ENCODE results near the gene HPF1.
"Not testable (repeated sequence)": the region's sequence is repeated elsewhere in the genome, so short reads cannot be mapped to it uniquely, and the experiment has no call there.

Gene HPF1

DNA sequence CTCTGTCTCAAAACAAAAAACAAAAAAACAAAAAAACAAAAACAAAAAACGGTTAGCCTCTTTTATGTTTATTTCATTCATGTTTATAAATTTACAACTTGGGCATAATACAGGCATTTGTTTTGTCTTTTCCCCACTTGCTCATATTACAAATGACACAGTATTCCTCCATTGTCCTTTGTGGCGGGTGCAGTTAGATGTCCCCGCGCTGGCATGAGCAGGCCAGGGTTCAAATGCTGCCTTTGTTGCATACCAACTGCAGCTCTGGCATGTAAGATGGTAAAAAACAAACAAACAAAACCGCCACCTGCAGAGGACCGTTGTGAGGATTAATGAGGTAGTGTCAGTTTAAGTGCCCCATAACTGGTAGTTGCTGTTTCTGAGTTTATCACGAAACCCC, 16.1 kb upstream of the HPF1 start:
- Histone ChIP-seq H3K4me1 (ENCODE audit: control insufficient read depth in 1 of 2, insufficient read depth in 2 of 2, low read length in 2 of 2) (peaks cover 0 to 5% of the 10 kb centered on the region in 2 donors), H3K4me3 (ENCODE audit: low read depth in 1 of 2, low read length in 2 of 2) (no peak overlapping the region), H3K9ac (ENCODE audit: low read depth in 1 of 2, low read length in 2 of 2) (no peak overlapping the region), H3K27ac (ENCODE audit: low read depth, low read length) (no peak overlapping the region), H3K9me3 (ENCODE audit: control insufficient read depth in 1 of 2, low read length in 2 of 2) (no peaks in the 10 kb centered on the region), H3K27me3 (ENCODE audit: control insufficient read depth in 1 of 2, insufficient read depth in 2 of 2, low read length in 2 of 2) (peaks cover 9 to 10% of the 10 kb centered on the region in 2 donors), H3K36me3 (ENCODE audit: control insufficient read depth in 1 of 2, insufficient read depth in 2 of 2, low read length in 2 of 2) (no peaks in the 10 kb centered on the region)

GRCh38 chr4:169771556-169772080, 13.9 kb upstream of the HPF1 start:
- not testable (repeated sequence) for H3K27ac ChIP-seq (ENCODE audit: low read depth, low read length); H3K36me3 ChIP-seq (ENCODE audit: control insufficient read depth in 1 of 2, insufficient read depth in 2 of 2, low read length in 2 of 2); H3K9me3 ChIP-seq (ENCODE audit: control insufficient read depth in 1 of 2, low read length in 2 of 2); H3K4me1 ChIP-seq (ENCODE audit: control insufficient read depth in 1 of 2, insufficient read depth in 2 of 2, low read length in 2 of 2); H3K9ac ChIP-seq (ENCODE audit: low read depth in 1 of 2, low read length in 2 of 2); H3K4me3 ChIP-seq (ENCODE audit: low read depth in 1 of 2, low read length in 2 of 2)
- H3K27me3 ChIP-seq (ENCODE audit: control insufficient read depth in 1 of 2, insufficient read depth in 2 of 2, low read length in 2 of 2): peaks cover 9 to 10% of the 10 kb centered on the region in 2 donors

DNA sequence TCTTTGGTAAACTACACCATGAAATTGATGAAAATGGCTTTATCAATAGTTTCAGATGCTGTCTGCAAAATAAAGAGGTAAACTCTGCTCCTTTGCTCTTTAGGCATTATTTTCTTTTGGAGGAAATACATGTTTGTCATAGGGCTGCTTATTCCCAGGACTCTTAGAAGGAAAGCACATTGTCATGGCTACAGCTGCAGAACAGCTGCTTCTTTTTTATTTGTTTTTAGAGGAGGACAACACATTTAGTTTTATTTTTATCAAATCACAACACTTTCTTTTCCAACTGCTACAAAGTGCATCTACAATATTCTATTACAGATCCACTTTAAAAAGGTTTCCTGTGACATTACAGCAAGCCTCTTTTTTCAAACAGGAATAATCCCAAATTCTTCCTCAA, 12.7 kb upstream of the HPF1 start:
- H3K27ac ChIP-seq (ENCODE audit: low read depth, low read length): no peak overlapping the region
- no peak overlapping the region for H3K9ac ChIP-seq (ENCODE audit: low read depth in 1 of 2, low read length in 2 of 2)
- H3K27me3 ChIP-seq (ENCODE audit: control insufficient read depth in 1 of 2, insufficient read depth in 2 of 2, low read length in 2 of 2): peaks cover 8 to 10% of the 10 kb centered on the region in 2 donors
- no peaks in the 10 kb centered on the region for H3K36me3 ChIP-seq (ENCODE audit: control insufficient read depth in 1 of 2, insufficient read depth in 2 of 2, low read length in 2 of 2)
- no peak overlapping the region for H3K4me3 ChIP-seq (ENCODE audit: low read depth in 1 of 2, low read length in 2 of 2)
- no peaks in the 10 kb centered on the region for H3K9me3 ChIP-seq (ENCODE audit: control insufficient read depth in 1 of 2, low read length in 2 of 2)
- H3K4me1 ChIP-seq (ENCODE audit: control insufficient read depth in 1 of 2, insufficient read depth in 2 of 2, low read length in 2 of 2): peaks cover 0 to 5% of the 10 kb centered on the region in 2 donors

- Histone ChIP-seq H3K27me3 (ENCODE audit: control insufficient read depth in 1 of 2, insufficient read depth in 2 of 2, low read length in 2 of 2) (no peaks in the 10 kb centered on the region), H3K9me3 (ENCODE audit: control insufficient read depth in 1 of 2, low read length in 2 of 2) (no peaks in the 10 kb centered on the region), H3K27ac (ENCODE audit: low read depth, low read length) (no peak overlapping the region), H3K36me3 (ENCODE audit: control insufficient read depth in 1 of 2, insufficient read depth in 2 of 2, low read length in 2 of 2) (no peaks in the 10 kb centered on the region), H3K4me3 (ENCODE audit: low read depth in 1 of 2, low read length in 2 of 2) (no peak overlapping the region), H3K4me1 (ENCODE audit: control insufficient read depth in 1 of 2, insufficient read depth in 2 of 2, low read length in 2 of 2) (no peaks in the 10 kb centered on the region), H3K9ac (ENCODE audit: low read depth in 1 of 2, low read length in 2 of 2) (no peak overlapping the region)
Measured at GRCh38 chr4:169768385-169768784, 10.6 kb upstream of the HPF1 start.

DNA sequence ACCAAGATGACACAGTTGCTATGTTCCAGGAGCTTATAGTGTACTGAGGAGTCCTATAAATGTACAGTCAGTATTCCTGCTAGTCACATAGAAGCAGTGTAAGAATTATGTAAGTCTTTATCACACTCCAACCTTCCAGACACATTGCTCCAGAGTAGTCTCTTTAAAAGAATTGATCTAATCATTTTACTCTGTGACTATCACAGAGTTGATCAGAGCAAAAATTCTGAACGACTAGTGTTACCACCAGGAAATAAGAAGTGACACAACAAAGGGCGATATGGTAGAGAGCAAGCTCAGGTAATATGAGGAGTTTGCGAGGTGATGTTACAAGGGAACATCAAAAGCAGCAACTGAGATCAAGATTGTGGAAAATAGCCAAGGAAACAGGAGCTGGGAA, 9.0 kb upstream of the HPF1 start:
- Histone ChIP-seq H3K27ac (ENCODE audit: low read depth, low read length) (no peak overlapping the region), H3K9ac (ENCODE audit: low read depth in 1 of 2, low read length in 2 of 2) (no peak overlapping the region), H3K4me1 (ENCODE audit: control insufficient read depth in 1 of 2, insufficient read depth in 2 of 2, low read length in 2 of 2) (no peaks in the 10 kb centered on the region), H3K27me3 (ENCODE audit: control insufficient read depth in 1 of 2, insufficient read depth in 2 of 2, low read length in 2 of 2) (no peaks in the 10 kb centered on the region), H3K4me3 (ENCODE audit: low read depth in 1 of 2, low read length in 2 of 2) (no peak overlapping the region), H3K9me3 (ENCODE audit: control insufficient read depth in 1 of 2, low read length in 2 of 2) (no peaks in the 10 kb centered on the region), H3K36me3 (ENCODE audit: control insufficient read depth in 1 of 2, insufficient read depth in 2 of 2, low read length in 2 of 2) (no peaks in the 10 kb centered on the region)

DNA sequence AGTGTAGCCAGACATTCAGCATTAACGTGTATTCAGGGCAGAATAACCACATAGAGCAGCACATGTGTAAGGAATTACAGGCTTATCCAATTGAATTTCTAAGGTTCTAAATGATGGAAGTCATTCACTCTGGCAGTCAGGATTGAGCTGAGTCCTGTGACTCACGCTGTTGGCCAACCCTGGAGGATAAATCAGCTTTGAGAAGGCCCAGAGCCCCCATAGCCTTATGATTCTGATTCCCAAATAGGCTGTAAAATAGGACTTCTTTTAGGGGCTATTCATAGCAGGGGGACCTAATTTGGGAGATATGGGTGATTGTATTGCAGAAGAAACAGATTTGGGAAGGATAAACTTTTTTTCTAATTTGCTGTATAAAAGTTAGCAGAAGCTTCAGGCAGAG, 8.1 kb upstream of the HPF1 start:
- no peaks in the 10 kb centered on the region for H3K36me3 ChIP-seq (ENCODE audit: control insufficient read depth in 1 of 2, insufficient read depth in 2 of 2, low read length in 2 of 2)
- H3K4me1 ChIP-seq (ENCODE audit: control insufficient read depth in 1 of 2, insufficient read depth in 2 of 2, low read length in 2 of 2): no peaks in the 10 kb centered on the region
- H3K9me3 ChIP-seq (ENCODE audit: control insufficient read depth in 1 of 2, low read length in 2 of 2): no peaks in the 10 kb centered on the region
- no peak overlapping the region for H3K27ac ChIP-seq (ENCODE audit: low read depth, low read length)
- H3K4me3 ChIP-seq (ENCODE audit: low read depth in 1 of 2, low read length in 2 of 2): no peak overlapping the region
- no peaks in the 10 kb centered on the region for H3K27me3 ChIP-seq (ENCODE audit: control insufficient read depth in 1 of 2, insufficient read depth in 2 of 2, low read length in 2 of 2)
- no peak overlapping the region for H3K9ac ChIP-seq (ENCODE audit: low read depth in 1 of 2, low read length in 2 of 2)

GRCh38 chr4:169761846-169762245, 4.1 kb upstream of the HPF1 start:
- Histone ChIP-seq H3K4me1 (ENCODE audit: control insufficient read depth in 1 of 2, insufficient read depth in 2 of 2, low read length in 2 of 2) (peaks cover 2 to 6% of the 10 kb centered on the region in 2 donors), H3K36me3 (ENCODE audit: control insufficient read depth in 1 of 2, insufficient read depth in 2 of 2, low read length in 2 of 2) (no peaks in the 10 kb centered on the region), H3K9ac (ENCODE audit: low read depth in 1 of 2, low read length in 2 of 2) (no peak overlapping the region), H3K27ac (ENCODE audit: low read depth, low read length) (no peak overlapping the region), H3K9me3 (ENCODE audit: control insufficient read depth in 1 of 2, low read length in 2 of 2) (no peaks in the 10 kb centered on the region), H3K4me3 (ENCODE audit: low read depth in 1 of 2, low read length in 2 of 2) (no peak overlapping the region), H3K27me3 (ENCODE audit: control insufficient read depth in 1 of 2, insufficient read depth in 2 of 2, low read length in 2 of 2) (no peaks in the 10 kb centered on the region)

GRCh38 chr4:169758401-169758962, 738 bp upstream of the HPF1 start:
- H3K4me3 ChIP-seq (ENCODE audit: low read depth in 1 of 2, low read length in 2 of 2): peak overlapping the region; percentile 83 to 87
- no peak overlapping the region for H3K9ac ChIP-seq (ENCODE audit: low read depth in 1 of 2, low read length in 2 of 2)

DNA sequence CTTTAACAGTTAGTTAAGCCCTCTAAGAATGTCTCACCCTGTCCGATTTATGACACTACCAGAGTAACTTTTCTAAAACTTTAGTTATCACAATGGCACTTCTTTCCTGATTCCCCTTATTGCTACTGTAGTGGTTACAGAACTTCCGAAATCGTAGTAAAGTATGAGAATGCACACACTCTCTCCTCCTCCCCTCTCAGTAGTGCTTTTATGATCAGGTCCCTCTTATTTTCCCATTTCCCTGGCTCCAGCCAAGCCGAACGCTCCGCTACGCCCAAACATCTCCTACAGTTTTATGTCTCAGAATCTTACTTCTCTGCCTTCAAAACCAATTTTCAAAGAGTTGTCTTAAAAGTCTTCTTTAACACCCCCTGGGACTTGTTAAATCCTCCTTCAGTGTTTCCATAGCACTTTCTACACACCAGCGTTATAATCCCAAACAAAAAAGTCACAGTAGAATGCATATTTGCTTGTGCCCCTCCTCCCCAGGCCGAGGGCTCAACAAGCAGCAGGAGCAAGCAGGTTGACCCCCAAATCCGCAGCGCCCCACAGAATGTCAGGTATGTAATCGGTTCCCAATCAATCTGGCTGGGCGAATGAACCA, 671 bp downstream of the HPF1 start:
- peaks cover 10 to 14% of the 10 kb centered on the region in 2 donors for H3K4me1 ChIP-seq (ENCODE audit: control insufficient read depth in 1 of 2, insufficient read depth in 2 of 2, low read length in 2 of 2)
- H3K9me3 ChIP-seq (ENCODE audit: control insufficient read depth in 1 of 2, low read length in 2 of 2): no peaks in the 10 kb centered on the region
- no peak overlapping the region for H3K27ac ChIP-seq (ENCODE audit: low read depth, low read length)

More at GRCh38 chr4:169758401-169758962, 738 bp upstream of the HPF1 start:
- Histone ChIP-seq H3K27ac (ENCODE audit: low read depth, low read length) (no peak overlapping the region), H3K4me1 (ENCODE audit: control insufficient read depth in 1 of 2, insufficient read depth in 2 of 2, low read length in 2 of 2) (peaks cover 10 to 14% of the 10 kb centered on the region in 2 donors), H3K27me3 (ENCODE audit: control insufficient read depth in 1 of 2, insufficient read depth in 2 of 2, low read length in 2 of 2) (no peaks in the 10 kb centered on the region), H3K36me3 (ENCODE audit: control insufficient read depth in 1 of 2, insufficient read depth in 2 of 2, low read length in 2 of 2) (no peaks in the 10 kb centered on the region), H3K9me3 (ENCODE audit: control insufficient read depth in 1 of 2, low read length in 2 of 2) (no peaks in the 10 kb centered on the region)

GRCh38 chr4:169745291-169745690, 12.5 kb downstream of the HPF1 start:
- H3K27me3 ChIP-seq (ENCODE audit: control insufficient read depth in 1 of 2, insufficient read depth in 2 of 2, low read length in 2 of 2): no peaks in the 10 kb centered on the region
- H3K4me1 ChIP-seq (ENCODE audit: control insufficient read depth in 1 of 2, insufficient read depth in 2 of 2, low read length in 2 of 2): no peaks in the 10 kb centered on the region
- no peaks in the 10 kb centered on the region for H3K9me3 ChIP-seq (ENCODE audit: control insufficient read depth in 1 of 2, low read length in 2 of 2)
- H3K9ac ChIP-seq (ENCODE audit: low read depth in 1 of 2, low read length in 2 of 2): no peak overlapping the region
- H3K36me3 ChIP-seq (ENCODE audit: control insufficient read depth in 1 of 2, insufficient read depth in 2 of 2, low read length in 2 of 2): peaks cover 4 to 15% of the 10 kb centered on the region in 2 donors
- H3K4me3 ChIP-seq (ENCODE audit: low read depth in 1 of 2, low read length in 2 of 2): no peak overlapping the region
- H3K27ac ChIP-seq (ENCODE audit: low read depth, low read length): no peak overlapping the region

More for the DNA sequence above, 671 bp downstream of the HPF1 start:
- Histone ChIP-seq H3K4me3 (ENCODE audit: low read depth in 1 of 2, low read length in 2 of 2) (peak overlapping the region; percentile 83 to 87), H3K36me3 (ENCODE audit: control insufficient read depth in 1 of 2, insufficient read depth in 2 of 2, low read length in 2 of 2) (peaks cover 0 to 4% of the 10 kb centered on the region in 2 donors), H3K27me3 (ENCODE audit: control insufficient read depth in 1 of 2, insufficient read depth in 2 of 2, low read length in 2 of 2) (no peaks in the 10 kb centered on the region), H3K9ac (ENCODE audit: low read depth in 1 of 2, low read length in 2 of 2) (peak overlapping the region; percentile 61 to 66)

Data from duodenal mucosa (tissue), 2 donors.